ENCODE measurements around the gene R3HDM4. TPM values are rescaled to one million over a fixed set of nuclear protein-coding genes. Genes with fewer than 3 reads are reported as not detected.
A peak's percentile ranks its signal among the peaks of the same experiment; 100 is the strongest.

The R3HDM4 gene
- total RNA-seq, 2 experiments from 2014 or later = 75.9 to 76.7 TPM

DNA sequence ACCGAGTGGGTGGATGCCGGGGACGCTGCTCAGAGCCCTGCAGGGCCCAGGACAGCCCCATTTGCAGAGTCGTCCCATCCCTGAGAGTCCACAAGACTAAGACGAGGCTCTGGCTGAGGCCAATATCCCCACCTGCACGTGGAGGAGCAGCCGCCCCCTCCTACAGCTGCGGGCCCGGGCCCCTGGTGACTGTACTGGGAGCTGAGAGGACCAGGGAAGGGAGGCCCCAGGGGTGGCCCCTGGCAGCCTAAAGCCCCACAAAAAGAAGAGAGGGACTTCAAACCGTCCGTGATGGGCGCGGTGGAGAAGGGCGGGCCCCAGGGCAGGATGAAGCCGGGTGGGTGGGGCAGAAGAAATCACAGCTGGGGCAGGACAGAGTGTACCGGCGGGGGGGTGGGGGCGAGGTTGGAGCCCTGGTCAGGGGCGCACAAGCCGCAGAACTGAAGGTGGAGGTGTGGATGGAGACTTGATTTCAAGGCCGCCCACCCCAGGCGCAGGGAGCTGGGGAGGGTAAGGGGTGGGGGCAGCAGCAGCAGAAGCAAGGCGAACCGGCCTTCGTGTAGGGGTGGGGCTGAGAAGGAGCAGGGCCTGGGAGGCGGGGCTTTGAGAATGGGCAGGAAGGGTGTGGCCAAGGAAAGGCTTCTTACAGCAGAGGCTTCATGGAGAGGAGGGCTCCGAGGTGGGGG is 40.6 kb downstream of the R3HDM4 start:
- Mint-ChIP-seq H3K4me3 (peak overlapping the region; percentile 73), H3K27ac (peak overlapping the region; percentile 89), H3K27me3 (ENCODE audit: low read depth) (no peaks in the 10 kb centered on the region), H3K4me1 (ENCODE audit: low read depth) (peaks cover 11% of the 10 kb centered on the region), H3K9me3 (ENCODE audit: insufficient read depth) (no peaks in the 10 kb centered on the region), H3K36me3 (ENCODE audit: low read depth) (peaks cover 24% of the 10 kb centered on the region)
- ChIA-PET POLR2A (interaction anchor here (0.9 kb wide), 1 partner anchor 112 kb away, joined by 4 read pairs; the partner anchor contains the start of gene WDR18), CTCF (interaction anchor here (1.3 kb wide), 1 partner anchor 9 kb away, joined by 9 read pairs; no protein-coding TSS in a partner anchor)
- ATAC-seq (peak; percentile 85), DNase-seq (peak; percentile 94)

GRCh38 chr19:871446-872265 is 41.4 kb downstream of the R3HDM4 start:
- peak; percentile 2 for ATAC-seq
- peak overlapping the region; percentile 73 for H3K4me3 Mint-ChIP-seq
- peaks cover 11% of the 10 kb centered on the region for H3K4me1 Mint-ChIP-seq (ENCODE audit: low read depth)
- peak overlapping the region; percentile 89 for H3K27ac Mint-ChIP-seq
- ChIA-PET CTCF (interaction anchor here (1.3 kb wide), 1 partner anchor 8 kb away, joined by 9 read pairs; no protein-coding TSS in a partner anchor), POLR2A (no interaction called here)
- H3K9me3 Mint-ChIP-seq (ENCODE audit: insufficient read depth) = no peaks in the 10 kb centered on the region
- no peak for DNase-seq
- no peaks in the 10 kb centered on the region for H3K27me3 Mint-ChIP-seq (ENCODE audit: low read depth)
- H3K36me3 Mint-ChIP-seq (ENCODE audit: low read depth) = peaks cover 22% of the 10 kb centered on the region

- Mint-ChIP-seq H3K9me3 (ENCODE audit: insufficient read depth) (no peaks in the 10 kb centered on the region), H3K36me3 (ENCODE audit: low read depth) (peaks cover 19% of the 10 kb centered on the region), H3K27ac (no peak overlapping the region), H3K27me3 (ENCODE audit: low read depth) (no peaks in the 10 kb centered on the region), H3K4me3 (no peak overlapping the region), H3K4me1 (ENCODE audit: low read depth) (peaks cover 11% of the 10 kb centered on the region)
- DNase-seq (no peak), ATAC-seq (no peak)
- POLR2A ChIA-PET = no interaction called here
- CTCF ChIA-PET = no interaction called here
These were observed 42.0 kb downstream of the R3HDM4 start for GRCh38 chr19:870963-871401.

GRCh38 chr19:870314-870713 is 42.7 kb downstream of the R3HDM4 start:
- H3K9me3 Mint-ChIP-seq (ENCODE audit: insufficient read depth) = no peaks in the 10 kb centered on the region
- H3K27ac Mint-ChIP-seq = peak overlapping the region; percentile 55
- H3K27me3 Mint-ChIP-seq (ENCODE audit: low read depth) = no peaks in the 10 kb centered on the region
- CTCF ChIA-PET = no interaction called here
- H3K4me1 Mint-ChIP-seq (ENCODE audit: low read depth) = peaks cover 11% of the 10 kb centered on the region
- POLR2A ChIA-PET = no interaction called here
- no peak for DNase-seq
- H3K4me3 Mint-ChIP-seq = no peak overlapping the region
- peaks cover 19% of the 10 kb centered on the region for H3K36me3 Mint-ChIP-seq (ENCODE audit: low read depth)
- no peak for ATAC-seq

GRCh38 chr19:869245-870177 is 43.5 kb downstream of the R3HDM4 start:
- Mint-ChIP-seq H3K27ac (no peak overlapping the region), H3K4me3 (no peak overlapping the region), H3K36me3 (ENCODE audit: low read depth) (peaks cover 19% of the 10 kb centered on the region), H3K27me3 (ENCODE audit: low read depth) (no peaks in the 10 kb centered on the region), H3K9me3 (ENCODE audit: insufficient read depth) (no peaks in the 10 kb centered on the region), H3K4me1 (ENCODE audit: low read depth) (peaks cover 11% of the 10 kb centered on the region)
- no peak for DNase-seq
- ChIA-PET POLR2A (no interaction called here), CTCF (no interaction called here)
- no peak for ATAC-seq

DNA sequence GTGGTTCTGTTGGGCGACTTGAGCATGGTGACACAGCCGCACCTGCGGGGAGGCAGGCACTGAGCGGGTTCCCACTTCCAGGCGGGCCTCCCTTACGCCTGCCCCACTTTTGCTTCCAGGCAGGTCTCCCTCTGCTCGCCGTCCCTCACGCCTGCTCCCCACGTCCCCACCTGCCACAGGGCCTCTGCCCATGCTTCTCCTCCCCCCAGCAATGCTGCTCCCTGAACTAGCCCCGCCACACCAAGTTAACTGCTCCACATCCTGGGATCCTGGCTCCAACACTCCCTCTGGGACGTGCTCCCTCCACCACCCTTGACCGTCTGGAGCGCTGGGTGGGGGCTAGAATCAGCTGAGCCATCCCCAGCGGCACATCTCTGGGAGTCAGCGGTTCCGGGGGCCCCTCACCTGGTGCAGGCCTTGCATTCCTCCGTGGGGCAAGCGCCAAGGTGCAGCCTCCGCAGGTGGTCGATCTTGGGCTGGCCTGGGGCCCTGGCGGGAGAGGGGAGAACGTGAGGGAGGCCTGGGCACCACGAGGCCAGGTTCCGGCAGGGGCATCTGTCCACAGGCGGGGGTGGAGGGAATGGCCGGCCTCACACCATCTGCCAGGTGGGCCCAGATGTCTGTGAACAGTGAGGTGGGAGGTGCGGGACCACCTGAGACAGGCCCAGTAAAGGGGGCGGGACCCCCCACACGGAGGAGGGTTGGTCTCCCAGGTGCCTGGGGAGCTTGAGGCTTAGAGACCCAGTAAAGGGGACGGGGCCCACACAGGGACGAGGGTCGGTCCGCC is 44.4 kb downstream of the R3HDM4 start:
- H3K4me1 Mint-ChIP-seq (ENCODE audit: low read depth) = peaks cover 16% of the 10 kb centered on the region
- no peak for ATAC-seq
- H3K27ac Mint-ChIP-seq = no peak overlapping the region
- no peak for DNase-seq
- no peaks in the 10 kb centered on the region for H3K27me3 Mint-ChIP-seq (ENCODE audit: low read depth)
- CTCF ChIA-PET = no interaction called here
- peaks cover 19% of the 10 kb centered on the region for H3K36me3 Mint-ChIP-seq (ENCODE audit: low read depth)
- H3K9me3 Mint-ChIP-seq (ENCODE audit: insufficient read depth) = no peaks in the 10 kb centered on the region
- POLR2A ChIA-PET = no interaction called here
- H3K4me3 Mint-ChIP-seq = no peak overlapping the region

GRCh38 chr19:867855-868457 is 45.1 kb downstream of the R3HDM4 start:
- ChIA-PET CTCF (no interaction called here), POLR2A (interaction anchor here (0.6 kb wide), 1 partner anchor 61 kb away, joined by 3 read pairs; no protein-coding TSS in a partner anchor)
- no peak for ATAC-seq

DNA sequence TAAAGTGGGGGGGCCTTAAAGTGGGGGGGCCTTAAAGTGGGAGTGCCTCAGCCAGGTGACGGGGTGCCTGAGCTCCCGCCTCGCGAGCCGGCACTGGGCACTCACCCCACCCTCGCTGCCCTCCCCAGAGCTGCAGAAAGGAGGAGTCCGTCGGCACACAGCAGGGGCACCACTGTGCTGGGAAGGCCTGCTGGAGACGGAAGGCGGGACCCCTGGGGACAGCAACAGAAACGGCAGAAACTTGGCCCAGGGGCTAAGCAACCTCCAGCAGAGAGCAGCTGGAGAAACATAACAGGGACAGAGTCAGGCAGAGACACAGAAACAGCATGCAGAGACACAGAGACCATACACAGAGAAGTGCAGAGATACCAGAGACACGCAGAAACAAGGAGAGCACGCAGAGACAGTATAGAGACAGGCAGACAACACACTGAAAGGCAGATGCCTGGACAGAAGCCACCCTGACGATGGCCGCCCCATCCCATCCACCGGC is 45.7 kb downstream of the R3HDM4 start:
- no peaks in the 10 kb centered on the region for H3K9me3 Mint-ChIP-seq (ENCODE audit: insufficient read depth)
- H3K27ac Mint-ChIP-seq = no peak overlapping the region
- H3K4me1 Mint-ChIP-seq (ENCODE audit: low read depth) = peaks cover 24% of the 10 kb centered on the region
- ChIA-PET POLR2A (interaction anchor here (0.6 kb wide), 2 partner anchors 61 to 324 kb away, joined by 3 to 5 read pairs; no protein-coding TSS in a partner anchor), CTCF (no interaction called here)
- DNase-seq = no peak
- H3K4me3 Mint-ChIP-seq = no peak overlapping the region
- peaks cover 5% of the 10 kb centered on the region for H3K27me3 Mint-ChIP-seq (ENCODE audit: low read depth)
- no peak for ATAC-seq
- peaks cover 15% of the 10 kb centered on the region for H3K36me3 Mint-ChIP-seq (ENCODE audit: low read depth)

More at GRCh38 chr19:867855-868457, 45.1 kb downstream of the R3HDM4 start:
- Mint-ChIP-seq H3K9me3 (ENCODE audit: insufficient read depth) (no peaks in the 10 kb centered on the region), H3K27me3 (ENCODE audit: low read depth) (no peaks in the 10 kb centered on the region), H3K4me3 (no peak overlapping the region), H3K4me1 (ENCODE audit: low read depth) (peaks cover 23% of the 10 kb centered on the region), H3K27ac (no peak overlapping the region), H3K36me3 (ENCODE audit: low read depth) (peaks cover 19% of the 10 kb centered on the region)
- no peak for DNase-seq

DNA sequence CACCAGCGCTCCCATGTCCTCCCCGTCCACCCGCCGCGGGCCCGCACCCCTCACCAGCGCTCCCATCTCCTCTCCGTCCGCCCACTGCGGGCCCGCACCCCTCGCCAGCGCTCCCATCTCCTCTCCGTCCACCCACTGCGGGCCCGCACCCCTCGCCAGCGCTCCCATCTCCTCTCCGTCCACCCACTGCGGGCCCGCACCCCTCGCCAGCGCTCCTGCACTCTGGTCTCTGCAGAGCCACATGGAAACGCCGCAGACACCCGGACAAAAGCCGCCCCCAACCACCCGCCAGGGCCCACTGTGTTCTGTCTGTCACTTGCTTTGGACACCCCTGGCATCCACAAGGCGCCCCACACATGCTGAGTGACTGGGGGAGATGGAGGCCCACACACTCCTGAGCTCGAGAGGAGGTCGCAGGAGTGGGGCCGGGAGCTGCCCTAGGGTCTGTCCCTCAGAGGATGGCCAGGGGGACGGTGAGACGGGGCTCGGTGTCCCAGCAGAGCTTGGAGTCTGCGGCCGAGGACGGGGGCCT is 46.2 kb downstream of the R3HDM4 start:
- Mint-ChIP-seq H3K27ac (no peak overlapping the region), H3K9me3 (ENCODE audit: insufficient read depth) (no peaks in the 10 kb centered on the region), H3K4me3 (no peak overlapping the region), H3K4me1 (ENCODE audit: low read depth) (peaks cover 19% of the 10 kb centered on the region), H3K36me3 (ENCODE audit: low read depth) (peaks cover 12% of the 10 kb centered on the region), H3K27me3 (ENCODE audit: low read depth) (peaks cover 5% of the 10 kb centered on the region)
- ChIA-PET CTCF (interaction anchor here (1.2 kb wide), 1 partner anchor 53 kb away, joined by 4 read pairs; no protein-coding TSS in a partner anchor), POLR2A (interaction anchor here (0.6 kb wide), 2 partner anchors 60 to 325 kb away, joined by 3 to 5 read pairs; no protein-coding TSS in a partner anchor)
- no peak for DNase-seq
- ATAC-seq = no peak

DNA sequence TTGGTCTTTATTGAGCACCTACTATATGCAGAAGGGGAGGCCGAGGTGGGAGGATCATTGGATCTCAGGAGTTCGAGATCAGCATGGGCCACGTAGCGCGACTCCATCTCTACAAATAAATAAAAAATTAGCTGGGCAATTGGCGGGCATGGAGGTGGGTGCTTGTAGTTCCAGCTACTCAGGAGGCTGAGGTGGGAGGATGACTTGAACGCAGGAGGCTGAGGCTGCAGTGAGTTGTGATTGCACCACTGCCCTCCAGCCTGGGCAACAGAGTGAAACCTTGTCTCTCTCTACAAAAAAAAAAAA is 49.8 kb downstream of the R3HDM4 start:
- CTCF ChIA-PET = interaction anchor here (0.6 to 3.2 kb wide), 31 partner anchors 9 to 380 kb away, joined by 3 to 53 read pairs (median 4); partner anchors contain the start of genes ATP5F1D, MED16, R3HDM4 and RNU6-2
- H3K27me3 Mint-ChIP-seq (ENCODE audit: low read depth) = peaks cover 13% of the 10 kb centered on the region
- H3K27ac Mint-ChIP-seq = peak overlapping the region; percentile 66
- peaks cover 4% of the 10 kb centered on the region for H3K36me3 Mint-ChIP-seq (ENCODE audit: low read depth)
- H3K9me3 Mint-ChIP-seq (ENCODE audit: insufficient read depth) = no peaks in the 10 kb centered on the region
- peaks cover 18% of the 10 kb centered on the region for H3K4me1 Mint-ChIP-seq (ENCODE audit: low read depth)
- ATAC-seq = no peak
- DNase-seq = no peak
- POLR2A ChIA-PET = interaction anchor here (0.9 to 1.4 kb wide), 3 partner anchors 56 to 62 kb away, joined by 3 to 6 read pairs (median 3); no protein-coding TSS in a partner anchor
- no peak overlapping the region for H3K4me3 Mint-ChIP-seq

All from activated CD8-positive, alpha-beta T cell treated with anti-CD3 and anti-CD28 coated beads, Interleukin-2, amount 10 ng/mL, durations not matched to agents 7 days and 5 days (primary cell).